Measurements from ENCODE around the gene ELMO1. TPM values are rescaled to one million over a fixed set of nuclear protein-coding genes. Genes with fewer than 3 reads are reported as not detected.

Gene ELMO1
- total and polyA plus RNA-seq, 2 experiments from 2014 or later, result 6.5 to 24.9 TPM

- TF ChIP-seq REST (IDR thresholded peaks at IDR 0.05; ENCODE audit: unreplicated experiment), result no peak
- TF ChIP-seq ZNF331 (CRISPR knock-in tag; IDR thresholded peaks at IDR 0.05; ENCODE audit: low read depth), result no peak
- TF ChIP-seq, protein P1, sequence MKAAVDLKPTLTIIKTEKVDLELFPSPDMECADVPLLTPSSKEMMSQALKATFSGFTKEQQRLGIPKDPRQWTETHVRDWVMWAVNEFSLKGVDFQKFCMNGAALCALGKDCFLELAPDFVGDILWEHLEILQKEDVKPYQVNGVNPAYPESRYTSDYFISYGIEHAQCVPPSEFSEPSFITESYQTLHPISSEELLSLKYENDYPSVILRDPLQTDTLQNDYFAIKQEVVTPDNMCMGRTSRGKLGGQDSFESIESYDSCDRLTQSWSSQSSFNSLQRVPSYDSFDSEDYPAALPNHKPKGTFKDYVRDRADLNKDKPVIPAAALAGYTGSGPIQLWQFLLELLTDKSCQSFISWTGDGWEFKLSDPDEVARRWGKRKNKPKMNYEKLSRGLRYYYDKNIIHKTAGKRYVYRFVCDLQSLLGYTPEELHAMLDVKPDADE (IDR thresholded peaks at IDR 0.05), result no peak
- TF ChIP-seq, protein P2, sequence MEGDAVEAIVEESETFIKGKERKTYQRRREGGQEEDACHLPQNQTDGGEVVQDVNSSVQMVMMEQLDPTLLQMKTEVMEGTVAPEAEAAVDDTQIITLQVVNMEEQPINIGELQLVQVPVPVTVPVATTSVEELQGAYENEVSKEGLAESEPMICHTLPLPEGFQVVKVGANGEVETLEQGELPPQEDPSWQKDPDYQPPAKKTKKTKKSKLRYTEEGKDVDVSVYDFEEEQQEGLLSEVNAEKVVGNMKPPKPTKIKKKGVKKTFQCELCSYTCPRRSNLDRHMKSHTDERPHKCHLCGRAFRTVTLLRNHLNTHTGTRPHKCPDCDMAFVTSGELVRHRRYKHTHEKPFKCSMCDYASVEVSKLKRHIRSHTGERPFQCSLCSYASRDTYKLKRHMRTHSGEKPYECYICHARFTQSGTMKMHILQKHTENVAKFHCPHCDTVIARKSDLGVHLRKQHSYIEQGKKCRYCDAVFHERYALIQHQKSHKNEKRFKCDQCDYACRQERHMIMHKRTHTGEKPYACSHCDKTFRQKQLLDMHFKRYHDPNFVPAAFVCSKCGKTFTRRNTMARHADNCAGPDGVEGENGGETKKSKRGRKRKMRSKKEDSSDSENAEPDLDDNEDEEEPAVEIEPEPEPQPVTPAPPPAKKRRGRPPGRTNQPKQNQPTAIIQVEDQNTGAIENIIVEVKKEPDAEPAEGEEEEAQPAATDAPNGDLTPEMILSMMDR (conservative IDR thresholded peaks at IDR 0.05; ENCODE audit: low read depth in 2 of 2), result no peak
- TF ChIP-seq, protein P3, sequence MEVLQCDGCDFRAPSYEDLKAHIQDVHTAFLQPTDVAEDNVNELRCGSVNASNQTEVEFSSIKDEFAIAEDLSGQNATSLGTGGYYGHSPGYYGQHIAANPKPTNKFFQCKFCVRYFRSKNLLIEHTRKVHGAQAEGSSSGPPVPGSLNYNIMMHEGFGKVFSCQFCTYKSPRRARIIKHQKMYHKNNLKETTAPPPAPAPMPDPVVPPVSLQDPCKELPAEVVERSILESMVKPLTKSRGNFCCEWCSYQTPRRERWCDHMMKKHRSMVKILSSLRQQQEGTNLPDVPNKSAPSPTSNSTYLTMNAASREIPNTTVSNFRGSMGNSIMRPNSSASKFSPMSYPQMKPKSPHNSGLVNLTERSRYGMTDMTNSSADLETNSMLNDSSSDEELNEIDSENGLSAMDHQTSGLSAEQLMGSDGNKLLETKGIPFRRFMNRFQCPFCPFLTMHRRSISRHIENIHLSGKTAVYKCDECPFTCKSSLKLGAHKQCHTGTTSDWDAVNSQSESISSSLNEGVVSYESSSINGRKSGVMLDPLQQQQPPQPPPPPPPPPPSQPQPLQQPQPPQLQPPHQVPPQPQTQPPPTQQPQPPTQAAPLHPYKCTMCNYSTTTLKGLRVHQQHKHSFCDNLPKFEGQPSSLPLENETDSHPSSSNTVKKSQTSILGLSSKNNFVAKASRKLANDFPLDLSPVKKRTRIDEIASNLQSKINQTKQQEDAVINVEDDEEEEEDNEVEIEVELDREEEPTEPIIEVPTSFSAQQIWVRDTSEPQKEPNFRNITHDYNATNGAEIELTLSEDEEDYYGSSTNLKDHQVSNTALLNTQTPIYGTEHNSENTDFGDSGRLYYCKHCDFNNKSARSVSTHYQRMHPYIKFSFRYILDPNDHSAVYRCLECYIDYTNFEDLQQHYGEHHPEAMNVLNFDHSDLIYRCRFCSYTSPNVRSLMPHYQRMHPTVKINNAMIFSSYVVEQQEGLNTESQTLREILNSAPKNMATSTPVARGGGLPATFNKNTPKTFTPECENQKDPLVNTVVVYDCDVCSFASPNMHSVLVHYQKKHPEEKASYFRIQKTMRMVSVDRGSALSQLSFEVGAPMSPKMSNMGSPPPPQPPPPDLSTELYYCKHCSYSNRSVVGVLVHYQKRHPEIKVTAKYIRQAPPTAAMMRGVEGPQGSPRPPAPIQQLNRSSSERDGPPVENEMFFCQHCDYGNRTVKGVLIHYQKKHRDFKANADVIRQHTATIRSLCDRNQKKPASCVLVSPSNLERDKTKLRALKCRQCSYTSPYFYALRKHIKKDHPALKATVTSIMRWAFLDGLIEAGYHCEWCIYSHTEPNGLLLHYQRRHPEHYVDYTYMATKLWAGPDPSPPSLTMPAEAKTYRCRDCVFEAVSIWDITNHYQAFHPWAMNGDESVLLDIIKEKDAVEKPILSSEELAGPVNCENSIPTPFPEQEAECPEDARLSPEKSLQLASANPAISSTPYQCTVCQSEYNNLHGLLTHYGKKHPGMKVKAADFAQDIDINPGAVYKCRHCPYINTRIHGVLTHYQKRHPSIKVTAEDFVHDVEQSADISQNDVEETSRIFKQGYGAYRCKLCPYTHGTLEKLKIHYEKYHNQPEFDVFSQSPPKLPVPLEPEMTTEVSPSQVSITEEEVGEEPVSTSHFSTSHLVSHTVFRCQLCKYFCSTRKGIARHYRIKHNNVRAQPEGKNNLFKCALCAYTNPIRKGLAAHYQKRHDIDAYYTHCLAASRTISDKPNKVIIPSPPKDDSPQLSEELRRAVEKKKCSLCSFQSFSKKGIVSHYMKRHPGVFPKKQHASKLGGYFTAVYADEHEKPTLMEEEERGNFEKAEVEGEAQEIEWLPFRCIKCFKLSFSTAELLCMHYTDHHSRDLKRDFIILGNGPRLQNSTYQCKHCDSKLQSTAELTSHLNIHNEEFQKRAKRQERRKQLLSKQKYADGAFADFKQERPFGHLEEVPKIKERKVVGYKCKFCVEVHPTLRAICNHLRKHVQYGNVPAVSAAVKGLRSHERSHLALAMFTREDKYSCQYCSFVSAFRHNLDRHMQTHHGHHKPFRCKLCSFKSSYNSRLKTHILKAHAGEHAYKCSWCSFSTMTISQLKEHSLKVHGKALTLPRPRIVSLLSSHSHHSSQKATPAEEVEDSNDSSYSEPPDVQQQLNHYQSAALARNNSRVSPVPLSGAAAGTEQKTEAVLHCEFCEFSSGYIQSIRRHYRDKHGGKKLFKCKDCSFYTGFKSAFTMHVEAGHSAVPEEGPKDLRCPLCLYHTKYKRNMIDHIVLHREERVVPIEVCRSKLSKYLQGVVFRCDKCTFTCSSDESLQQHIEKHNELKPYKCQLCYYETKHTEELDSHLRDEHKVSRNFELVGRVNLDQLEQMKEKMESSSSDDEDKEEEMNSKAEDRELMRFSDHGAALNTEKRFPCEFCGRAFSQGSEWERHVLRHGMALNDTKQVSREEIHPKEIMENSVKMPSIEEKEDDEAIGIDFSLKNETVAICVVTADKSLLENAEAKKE (CRISPR knock-in tag; IDR thresholded peaks at IDR 0.05), result no peak
- TF ChIP-seq JUNB (IDR thresholded peaks at IDR 0.05; ENCODE audit: unreplicated experiment), result no peak
- no peak for TF ChIP-seq POLR2AphosphoS5 (IDR thresholded peaks at IDR 0.05; ENCODE audit: low read depth)
- TF ChIP-seq ZNF114 (CRISPR knock-in tag; IDR thresholded peaks at IDR 0.05), result no peak
- TF ChIP-seq CREB1 (CRISPR knock-in tag; IDR thresholded peaks at IDR 0.05; ENCODE audit: low read depth), result no peak
- TF ChIP-seq STAT1 (IDR thresholded peaks at IDR 0.05; ENCODE audit: unreplicated experiment), result no peak
- TF ChIP-seq EZH2 (IDR thresholded peaks at IDR 0.05; ENCODE audit: low read depth, unreplicated experiment), result no peak
- no peak for TF ChIP-seq EZH2phosphoT487 (IDR thresholded peaks at IDR 0.05; ENCODE audit: unreplicated experiment)
- TF ChIP-seq NANOG (IDR thresholded peaks at IDR 0.05; ENCODE audit: borderline replicate concordance), result no peak
- Histone ChIP-seq H4K20me1 (replicated peaks; ENCODE audit: insufficient read depth) (no peaks in the 10 kb centered on the region), H3F3A (replicated peaks; ENCODE audit: low read depth) (no peaks in the 10 kb centered on the region), H3K79me2 (replicated peaks; ENCODE audit: insufficient read depth) (no peaks in the 10 kb centered on the region), H3K27me3 (ENCODE audit: insufficient read depth) (no peaks in the 10 kb centered on the region), H3K4me1 (ENCODE audit: insufficient read depth) (no peaks in the 10 kb centered on the region), H3K9me2 (ENCODE audit: insufficient read depth) (peaks cover 5% of the 10 kb centered on the region), H2AFZ (no peak overlapping the region), H3K4me3 (no peak overlapping the region), H3K27ac (ENCODE audit: low read depth) (no peak overlapping the region), H3K36me3 (ENCODE audit: insufficient read depth) (no peaks in the 10 kb centered on the region), H3K4me2 (no peak overlapping the region)
- Mint-ChIP-seq H3K9me3 (no peaks in the 10 kb centered on the region), H3K36me3 (ENCODE audit: low read depth) (no peaks in the 10 kb centered on the region), H3K4me3 (no peak overlapping the region), H3K4me1 (no peaks in the 10 kb centered on the region), H3K27me3 (ENCODE audit: insufficient read depth, low read depth, poor library complexity) (no peaks in the 10 kb centered on the region), H3K27ac (no peak overlapping the region)
- no peak for DNase-seq (ENCODE audit: low spot score)
- ATAC-seq, result no peak
These were observed 552.2 kb downstream of the ELMO1 start for GRCh38 chr7:36896418-36896817.

All from GM23338 (cell line).